ENCODE measurements around the gene ACSM4.
"Not testable (repeated sequence)": the region's sequence is repeated elsewhere in the genome, so short reads cannot be mapped to it uniquely, and the experiment has no call there.

ACSM4 gene

GRCh38 chr12:7303772-7304171 lies at the start of gene ACSM4:
Gene ACSM4 (plus strand): TSS chr12:7304072. CDS start chr12:7304332, 260 bp downstream.
- no peak for DNase-seq (ENCODE audit: extremely low spot score, insufficient read length, low read depth)
- no peak for FAIRE-seq

- FAIRE-seq: no peak
- no peak for DNase-seq (ENCODE audit: extremely low spot score, insufficient read length, low read depth)
These were observed 44.8 kb upstream of the ACSM4 start for GRCh38 chr12:7259060-7259459.

- DNase-seq (ENCODE audit: extremely low spot score, insufficient read length, low read depth) (no peak), FAIRE-seq (no peak)
These were observed 39.3 kb upstream of the ACSM4 start for GRCh38 chr12:7264538-7264937.

- no peak for DNase-seq (ENCODE audit: extremely low spot score, insufficient read length, low read depth)
- no peak for FAIRE-seq
These were observed 38.6 kb upstream of the ACSM4 start for GRCh38 chr12:7265251-7265650.

- FAIRE-seq (no peak), DNase-seq (ENCODE audit: extremely low spot score, insufficient read length, low read depth) (no peak)
These were observed 34.6 kb upstream of the ACSM4 start for GRCh38 chr12:7269273-7269672.

- DNase-seq (ENCODE audit: extremely low spot score, insufficient read length, low read depth) (no peak), FAIRE-seq (no peak)
These were observed 31.9 kb upstream of the ACSM4 start for GRCh38 chr12:7271893-7272514.

GRCh38 chr12:7275482-7275881 lies 28.4 kb upstream of the ACSM4 start:
- FAIRE-seq; DNase-seq (ENCODE audit: extremely low spot score, insufficient read length, low read depth): not testable (repeated sequence)

- FAIRE-seq: no peak
- DNase-seq (ENCODE audit: extremely low spot score, insufficient read length, low read depth): no peak
These were observed 21.0 kb upstream of the ACSM4 start for GRCh38 chr12:7282844-7283243.

GRCh38 chr12:7289743-7290142 lies 14.1 kb upstream of the ACSM4 start:
- FAIRE-seq (peak; percentile 35), DNase-seq (ENCODE audit: extremely low spot score, insufficient read length, low read depth) (no peak)

GRCh38 chr12:7290588-7290987 lies 13.3 kb upstream of the ACSM4 start:
- not testable (repeated sequence) for FAIRE-seq; DNase-seq (ENCODE audit: extremely low spot score, insufficient read length, low read depth)

- DNase-seq (ENCODE audit: extremely low spot score, insufficient read length, low read depth) (no peak), FAIRE-seq (no peak)
These were observed 11.6 kb upstream of the ACSM4 start for GRCh38 chr12:7292300-7292699.

- FAIRE-seq: no peak
- DNase-seq (ENCODE audit: extremely low spot score, insufficient read length, low read depth): no peak
These were observed 10.2 kb upstream of the ACSM4 start for GRCh38 chr12:7293670-7294069.

GRCh38 chr12:7295529-7295928 lies 8.3 kb upstream of the ACSM4 start:
- DNase-seq (ENCODE audit: extremely low spot score, insufficient read length, low read depth) (no peak), FAIRE-seq (no peak)

- no peak for DNase-seq (ENCODE audit: extremely low spot score, insufficient read length, low read depth)
- FAIRE-seq: no peak
These were observed 6.0 kb upstream of the ACSM4 start for GRCh38 chr12:7297865-7298264.

GRCh38 chr12:7302266-7302986 lies 1.4 kb upstream of the ACSM4 start:
- DNase-seq (ENCODE audit: extremely low spot score, insufficient read length, low read depth) (no peak), FAIRE-seq (no peak)

- no peak for FAIRE-seq
- DNase-seq (ENCODE audit: extremely low spot score, insufficient read length, low read depth): no peak
These were observed 642 bp upstream of the ACSM4 start for GRCh38 chr12:7303230-7303629.

- FAIRE-seq: no peak
- no peak for DNase-seq (ENCODE audit: extremely low spot score, insufficient read length, low read depth)
These were observed 584 bp downstream of the ACSM4 start for GRCh38 chr12:7304456-7304855.

- DNase-seq (ENCODE audit: extremely low spot score, insufficient read length, low read depth) (no peak), FAIRE-seq (no peak)
These were observed 6.2 kb downstream of the ACSM4 start for GRCh38 chr12:7310070-7310469.

GRCh38 chr12:7319930-7320329 lies 16.1 kb downstream of the ACSM4 start:
- FAIRE-seq (no peak), DNase-seq (ENCODE audit: extremely low spot score, insufficient read length, low read depth) (no peak)

- no peak for DNase-seq (ENCODE audit: extremely low spot score, insufficient read length, low read depth)
- no peak for FAIRE-seq
These were observed 17.8 kb downstream of the ACSM4 start for GRCh38 chr12:7321624-7322023.

- no peak for DNase-seq (ENCODE audit: extremely low spot score, insufficient read length, low read depth)
- no peak for FAIRE-seq
These were observed 18.7 kb downstream of the ACSM4 start for GRCh38 chr12:7322599-7322998.

- FAIRE-seq (no peak), DNase-seq (ENCODE audit: extremely low spot score, insufficient read length, low read depth) (no peak)
These were observed 20.3 kb downstream of the ACSM4 start for GRCh38 chr12:7324176-7324575.
